ENCODE data around the gene CDKN1B. TPM values are rescaled to one million over a fixed set of nuclear protein-coding genes. Genes with fewer than 3 reads are reported as not detected.

Gene CDKN1B
- total RNA-seq, 1 donor, result 123 TPM

DNA sequence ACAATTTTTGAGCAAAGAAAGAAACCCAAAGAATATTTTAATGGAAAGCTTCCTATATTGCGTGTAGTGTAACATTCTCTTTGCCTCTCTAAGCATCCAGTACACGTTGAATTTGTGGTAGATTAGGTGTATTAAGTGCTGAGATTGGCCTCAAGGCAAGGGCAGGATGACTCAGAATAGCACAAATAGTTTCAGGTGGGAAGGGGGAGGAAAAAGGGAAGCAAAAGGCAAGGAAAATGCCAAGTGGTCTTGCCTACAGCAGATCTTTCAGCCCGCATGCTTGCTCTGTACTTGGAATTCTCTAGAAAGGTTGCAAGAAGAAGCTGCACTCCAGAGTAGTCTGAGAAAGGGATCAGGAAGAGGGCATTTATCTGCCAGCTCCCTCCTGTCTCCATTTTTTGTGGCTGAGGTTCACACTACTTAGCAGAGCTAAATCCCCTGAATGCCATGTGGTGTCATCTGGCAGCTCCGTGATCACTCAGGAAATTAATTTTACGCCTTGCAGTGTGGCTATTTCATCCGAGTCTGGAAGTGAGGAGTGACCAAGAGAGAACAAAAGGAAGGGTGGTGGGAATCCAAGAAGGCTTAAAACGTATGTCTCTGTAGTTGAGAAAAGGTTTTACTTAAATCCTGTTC is 28.5 kb downstream of the CDKN1B start:
- no peak for DNase-seq (ENCODE audit: low read depth in 2 of 3, low spot score in 2 of 3)

DNA sequence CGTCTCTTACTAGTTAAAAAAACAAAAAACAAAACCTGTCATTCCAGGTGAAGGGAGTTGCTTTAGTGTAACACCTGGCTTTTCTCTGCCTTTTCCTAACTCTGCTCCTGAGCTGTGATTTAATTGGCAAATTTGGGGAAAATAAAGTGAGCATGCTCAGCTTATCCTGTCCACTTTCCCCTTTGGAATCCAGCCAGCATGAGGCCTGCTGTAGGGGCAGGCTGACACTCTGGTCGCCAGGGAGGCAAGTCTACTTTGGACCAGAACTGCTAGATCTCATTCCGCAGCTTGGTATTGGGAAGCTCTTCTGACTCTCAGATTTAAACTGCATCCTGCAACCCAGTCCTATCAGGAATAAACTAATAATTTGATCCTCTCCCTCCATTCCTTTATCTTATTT is 30.1 kb downstream of the CDKN1B start:
- DNase-seq (ENCODE audit: low read depth in 2 of 3, low spot score in 2 of 3), result no peak

- DNase-seq (ENCODE audit: low read depth in 2 of 3, low spot score in 2 of 3), result no peak
These were observed 30.9 kb downstream of the CDKN1B start for GRCh38 chr12:12748044-12748443.

DNA sequence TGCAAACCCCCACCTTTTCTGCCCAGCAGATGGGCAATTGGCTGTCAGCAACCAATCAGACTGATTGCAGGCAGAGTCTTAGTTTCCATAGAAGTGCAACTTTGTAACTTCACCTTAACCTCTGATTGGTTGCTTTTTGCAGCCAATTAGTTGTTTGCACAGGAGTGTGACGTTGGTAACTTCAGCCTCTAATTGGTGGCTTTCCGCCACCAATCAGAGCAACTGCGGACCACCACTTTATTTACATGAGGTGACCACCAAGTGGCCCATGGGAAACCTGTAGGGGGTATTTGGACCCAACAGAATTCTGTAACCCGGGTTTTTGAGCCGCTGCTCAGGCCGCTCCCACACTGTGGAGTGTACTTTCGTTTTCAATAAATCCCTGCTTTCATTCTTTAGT is 32.3 kb downstream of the CDKN1B start:
- no peak for DNase-seq (ENCODE audit: low read depth in 2 of 3, low spot score in 2 of 3)

DNA sequence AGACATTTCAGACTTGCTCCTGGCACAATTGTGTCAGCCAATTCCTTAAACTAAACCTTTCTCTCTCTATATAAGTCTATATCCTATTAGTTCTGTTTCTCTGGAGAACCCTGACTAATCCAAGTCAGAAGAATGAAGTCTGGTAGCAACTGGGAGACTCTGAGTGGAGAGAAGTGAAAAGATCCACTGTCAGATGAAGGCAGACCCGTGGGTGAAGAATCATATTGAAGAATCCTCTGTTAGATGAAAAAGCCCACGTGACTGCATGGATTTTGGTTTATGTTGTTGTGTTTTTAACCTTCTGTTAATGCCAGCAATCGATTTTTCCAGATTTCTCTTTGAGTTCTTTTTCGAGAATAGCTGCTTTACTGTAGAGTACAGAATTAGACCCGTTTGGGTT is 38.8 kb downstream of the CDKN1B start:
- no peak for DNase-seq (ENCODE audit: low read depth in 2 of 3, low spot score in 2 of 3)

GRCh38 chr12:12757121-12757520 is 40.0 kb downstream of the CDKN1B start:
- DNase-seq (ENCODE audit: low read depth in 2 of 3, low spot score in 2 of 3), result no peak

DNA sequence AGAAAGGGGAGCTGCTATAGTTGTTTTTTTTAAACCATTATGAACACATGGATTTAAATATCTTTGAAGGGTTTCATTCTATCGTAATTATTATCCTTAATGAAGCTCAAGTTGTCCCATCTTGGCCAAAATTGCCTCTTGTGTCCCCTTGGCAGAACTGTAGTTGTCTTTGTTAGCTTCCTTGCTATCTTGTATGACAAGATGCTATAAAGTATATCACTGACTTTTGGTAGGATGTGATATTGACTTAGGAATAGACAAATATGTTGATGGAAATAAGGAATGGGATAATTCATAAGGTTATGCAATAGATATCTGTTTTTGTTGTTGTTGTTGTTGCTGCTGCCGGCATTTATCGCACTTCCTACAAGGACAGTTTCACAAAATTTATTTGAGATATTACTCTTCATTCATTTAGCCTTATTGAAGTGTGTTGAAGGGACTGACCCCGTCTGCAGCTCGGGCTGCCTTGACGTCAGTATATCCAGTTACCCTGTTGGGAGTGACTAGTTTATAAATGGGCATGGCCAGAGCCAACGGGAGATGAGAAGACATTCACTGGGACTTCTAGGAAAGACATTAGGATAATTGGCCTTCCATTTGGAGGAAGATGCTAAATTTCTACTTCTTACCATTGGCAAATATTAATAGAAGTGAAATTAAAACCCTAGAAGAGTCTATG is 42.2 kb downstream of the CDKN1B start:
- DNase-seq (ENCODE audit: low read depth in 2 of 3, low spot score in 2 of 3), result no peak

DNA sequence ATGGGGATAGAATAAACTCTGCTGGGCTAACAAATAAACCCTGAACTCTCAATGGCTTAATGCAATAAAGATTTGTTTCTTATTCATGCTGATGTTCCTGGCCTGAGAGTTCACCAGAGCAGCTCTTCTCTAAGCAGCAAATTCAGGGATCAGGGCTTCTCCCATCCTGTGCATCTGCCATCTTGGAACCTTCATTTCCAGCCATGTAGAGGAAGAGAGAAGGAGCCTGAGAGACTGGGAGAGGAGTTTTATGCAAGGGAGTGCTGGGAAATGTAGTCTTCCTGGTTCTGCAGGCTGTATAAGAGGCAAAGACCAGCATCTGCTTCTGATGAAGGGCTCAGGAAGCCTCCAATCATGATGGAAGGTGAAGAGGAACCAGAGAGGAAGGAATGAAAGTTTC is 47.7 kb downstream of the CDKN1B start:
- DNase-seq (ENCODE audit: low read depth in 2 of 3, low spot score in 2 of 3), result no peak

- no peak for DNase-seq (ENCODE audit: low read depth in 2 of 3, low spot score in 2 of 3)
These were observed 53.1 kb downstream of the CDKN1B start for GRCh38 chr12:12770262-12770661.

Small RNA genes lying within 50 kb of the gene (small RNA-seq; reads per million reads assigned to genes)
- not detected for gene MIR613

Other genes with a start within 250 kb of the CDKN1B start
- 2.4 TPM for gene DUSP16, start 154.5 kb upstream of the CDKN1B start, total RNA-seq
- 14.5 TPM for gene CREBL2, start 105.5 kb upstream of the CDKN1B start, total RNA-seq
- 0.27 TPM for gene GPR19, start 21.2 kb upstream of the CDKN1B start, total RNA-seq
- 2.7 TPM for gene APOLD1, start 68.3 kb downstream of the CDKN1B start, total RNA-seq
- gene DDX47, start 96.0 kb downstream of the CDKN1B start, total RNA-seq, result 38.0 TPM
- gene GPRC5A, start 174.2 kb downstream of the CDKN1B start, total RNA-seq, result 0.27 TPM
- not detected for gene GPRC5D, start 234.8 kb downstream of the CDKN1B start, total RNA-seq

All from hematopoietic multipotent progenitor cell (in vitro differentiated cells).